RWPE1 (cell line): ENCODE data around the gene MED8.

ENCODE experiments used
- CTCF ChIA-PET: fragments of 350-600 bp; sonication (Branson Sonifier 250); formaldehyde crosslinking; extraction: SDS; loops from one replicate; lab custom pipeline; 2021; lab: Yijun Ruan, JAX
- POLR2A ChIA-PET: fragments of 400-600 bp; formaldehyde crosslinking; extraction: SDS; loops from one replicate; lab custom pipeline; 2020; ENCODE audit warnings: antibody characterized with exemption; ENCODE audit not compliant: low non-redundant PET; lab: Yijun Ruan, JAX
- DNase-seq: peaks from one replicate; pipeline ENCODE4 v3.0.0; 2012; ENCODE audit warnings: low spot score
- H3K27ac ChIP-seq: fragments of 450-650 bp; 2 replicates; pipeline ENCODE4 v1.5.1; 2017
- CTCF ChIP-seq: fragments of 450-650 bp; conservative IDR thresholded peaks from 2 replicates; pipeline ENCODE4 v1.5.1; 2017; ENCODE audit warnings: low read depth, mild to moderate bottlenecking

Gene MED8

GRCh38 chr1:43351421-43352350, 37.9 kb downstream of the MED8 start:
- H3K27ac ChIP-seq, result peak overlapping the region; percentile 22; the same call in 1 of the 2 replicates
- no peak for TF ChIP-seq CTCF
- DNase-seq, result no peak
- POLR2A ChIA-PET, result no interaction called here
- CTCF ChIA-PET, result interaction anchor here (0.6 kb wide), 1 partner anchor 82 kb away, joined by 3 read pairs; the partner anchor contains the start of gene TMEM125

GRCh38 chr1:43350976-43351375, 38.6 kb downstream of the MED8 start:
- DNase-seq, result no peak
- no peak overlapping the region; the same call in 1 of the 2 replicates for H3K27ac ChIP-seq
- ChIA-PET POLR2A (no interaction called here), CTCF (no interaction called here)
- no peak for TF ChIP-seq CTCF

- ChIA-PET POLR2A (no interaction called here), CTCF (interaction anchor here (0.7 kb wide), 1 partner anchor 213 kb away, joined by 4 read pairs; no protein-coding TSS in a partner anchor)
- peak overlapping the region; percentile 93 for H3K27ac ChIP-seq
- no peak for TF ChIP-seq CTCF
- no peak for DNase-seq
These were observed 39.9 kb downstream of the MED8 start for GRCh38 chr1:43349594-43350306.

- peak overlapping the region; percentile 93 for H3K27ac ChIP-seq
- DNase-seq, result peak; percentile 85
- TF ChIP-seq CTCF, result no peak
- CTCF ChIA-PET, result interaction anchor here (0.7 to 0.9 kb wide), 3 partner anchors 63 to 122 kb away, joined by 3 to 5 read pairs (median 4); partner anchors contain the start of gene C1orf210
- POLR2A ChIA-PET, result no interaction called here
These were observed 40.6 kb downstream of the MED8 start for GRCh38 chr1:43348809-43349593.

- DNase-seq, result peak; percentile 41
- H3K27ac ChIP-seq, result peak overlapping the region; percentile 93
- CTCF ChIA-PET, result interaction anchor here (0.7 to 0.9 kb wide), 3 partner anchors 63 to 121 kb away, joined by 3 to 5 read pairs (median 4); partner anchors contain the start of gene C1orf210
- TF ChIP-seq CTCF, result no peak
- POLR2A ChIA-PET, result no interaction called here
These were observed 41.2 kb downstream of the MED8 start for GRCh38 chr1:43348343-43348808.
